ENCODE results near the gene DNAJC11. TPM values are rescaled to one million over a fixed set of nuclear protein-coding genes. Genes with fewer than 3 reads are reported as not detected.

Gene DNAJC11
- total RNA-seq, 1 experiment from 2014 or later = 75.6 TPM

- H3K9me3 ChIP-seq (ENCODE audit: control insufficient read depth in 1 of 2, insufficient read depth in 1 of 2, low read depth in 1 of 2, low read length in 2 of 2) = no peaks in the 10 kb centered on the region
- H3K36me3 ChIP-seq (ENCODE audit: control insufficient read depth in 1 of 2, insufficient read depth in 2 of 2, low read length in 2 of 2) = peaks cover 9 to 29% of the 10 kb centered on the region in 2 experiments; a peak in 3 of 4 replicates
- no peaks in the 10 kb centered on the region for H4K20me1 ChIP-seq (ENCODE audit: insufficient read depth)
- H3K4me1 ChIP-seq (ENCODE audit: control insufficient read depth in 1 of 2, insufficient read depth in 2 of 2, low read length in 2 of 2) = no peaks in the 10 kb centered on the region
- no peak for DNase-seq (ENCODE audit: low read depth, low spot score)
- ChIA-PET POLR2A (no interaction called here), CTCF (no interaction called here), RAD21 (ENCODE audit: low non-redundant PET in 1 of 2, low total read pairs in 2 of 2, uncharacterized antibody in 2 of 2, unreplicated experiment in 2 of 2) (no interaction called here)
- no peak overlapping the region for H3K4me3 ChIP-seq (replicated peaks in 1 of 2; ENCODE audit: low read depth in 1 of 2, low read length in 2 of 2)
- BruUV-seq (replicated peaks) = no TSS peak
- no peaks in the 10 kb centered on the region for H3K9me2 ChIP-seq (ENCODE audit: insufficient read depth)
- H3K4me2 ChIP-seq (ENCODE audit: low read length) = no peak overlapping the region
- H3K27me3 ChIP-seq (ENCODE audit: insufficient read depth, low read length) = no peaks in the 10 kb centered on the region
- H3K79me2 ChIP-seq (ENCODE audit: insufficient read depth, low read length) = peaks cover 13% of the 10 kb centered on the region; the same call in 1 of the 2 replicates
- H3K27ac ChIP-seq (ENCODE audit: low read depth, low read length) = no peak overlapping the region
- no peak overlapping the region for H3K9ac ChIP-seq (ENCODE audit: low read length)
- intact Hi-C loops (cut with micrococcal nuclease) = no loop called here
- H2AFZ ChIP-seq (ENCODE audit: low read depth, low read length, poor library complexity, severe bottlenecking) = no peak overlapping the region
- no peak for TF ChIP-seq ZBTB33 (IDR thresholded peaks at IDR 0.05; ENCODE audit: extremely low read depth, insufficient replicate concordance, low read length)
- peak; percentile 0; the same call in 1 of the 2 replicates for TF ChIP-seq POLR2AphosphoS5 (IDR thresholded peaks at IDR 0.05; ENCODE audit: low read depth, low read length)
- ATAC-seq = no peak
Observed at GRCh38 chr1:6588128-6588892, 113.3 kb downstream of the DNAJC11 start.

- Histone ChIP-seq H3K4me3 (replicated peaks in 1 of 2; ENCODE audit: low read depth in 1 of 2, low read length in 2 of 2) (no peak overlapping the region), H3K27me3 (ENCODE audit: insufficient read depth, low read length) (no peaks in the 10 kb centered on the region), H3K9ac (ENCODE audit: low read length) (no peak overlapping the region), H3K79me2 (ENCODE audit: insufficient read depth, low read length) (peaks cover 10% of the 10 kb centered on the region; the same call in 1 of the 2 replicates), H2AFZ (ENCODE audit: low read depth, low read length, poor library complexity, severe bottlenecking) (no peak overlapping the region), H3K36me3 (ENCODE audit: control insufficient read depth in 1 of 2, insufficient read depth in 2 of 2, low read length in 2 of 2) (peaks cover 9 to 20% of the 10 kb centered on the region in 2 experiments; a peak in 3 of 4 replicates), H3K27ac (ENCODE audit: low read depth, low read length) (no peak overlapping the region; the same call in 1 of the 2 replicates), H3K4me1 (ENCODE audit: control insufficient read depth in 1 of 2, insufficient read depth in 2 of 2, low read length in 2 of 2) (no peaks in the 10 kb centered on the region), H3K4me2 (ENCODE audit: low read length) (no peak overlapping the region), H4K20me1 (ENCODE audit: insufficient read depth) (no peaks in the 10 kb centered on the region), H3K9me3 (ENCODE audit: control insufficient read depth in 1 of 2, insufficient read depth in 1 of 2, low read depth in 1 of 2, low read length in 2 of 2) (no peaks in the 10 kb centered on the region), H3K9me2 (ENCODE audit: insufficient read depth) (no peaks in the 10 kb centered on the region)
- ATAC-seq = no peak
- RAD21 ChIA-PET (ENCODE audit: low non-redundant PET in 1 of 2, low total read pairs in 2 of 2, uncharacterized antibody in 2 of 2, unreplicated experiment in 2 of 2) = no interaction called here
- no peak for DNase-seq (ENCODE audit: low read depth, low spot score)
- CTCF ChIA-PET = no interaction called here
- BruUV-seq (replicated peaks) = no TSS peak
- intact Hi-C loops (cut with micrococcal nuclease) = no loop called here
- TF ChIP-seq RAD21 (IDR thresholded peaks at IDR 0.05; ENCODE audit: low read depth) = no peak
- TF ChIP-seq FOSL1 (IDR thresholded peaks at IDR 0.05; ENCODE audit: low read depth) = no peak
- TF ChIP-seq CEBPB (IDR thresholded peaks at IDR 0.05; ENCODE audit: low read depth) = no peak
- no peak for TF ChIP-seq EZH2phosphoT487 (IDR thresholded peaks at IDR 0.05; ENCODE audit: borderline replicate concordance)
- TF ChIP-seq POLR2AphosphoS5 (IDR thresholded peaks at IDR 0.05; ENCODE audit: low read depth, low read length) = no peak
- TF ChIP-seq YY1 (IDR thresholded peaks at IDR 0.05; ENCODE audit: extremely low read depth, insufficient replicate concordance, low read depth, low read length) = no peak
- no peak for TF ChIP-seq CTCF (IDR thresholded peaks at IDR 0.05 in 2 of 3, conservative IDR thresholded peaks at IDR 0.05 in 1 of 3; ENCODE audit: borderline replicate concordance in 1 of 3, insufficient read depth in 1 of 3, low read depth in 2 of 3, low read length in 2 of 3)
- no peak for TF ChIP-seq SRF (IDR thresholded peaks at IDR 0.05; ENCODE audit: low read depth)
- no peak for TF ChIP-seq EGR1 (IDR thresholded peaks at IDR 0.05; ENCODE audit: low read depth)
- TF ChIP-seq ZNF274 (IDR thresholded peaks at IDR 0.05; ENCODE audit: low read depth, low read length) = no peak
- POLR2A ChIA-PET = no interaction called here
Observed at GRCh38 chr1:6587261-6588005, 114.2 kb downstream of the DNAJC11 start.

All from HCT116 (cell line).